A172 (cell line): ENCODE data around the gene GRIA4. TPM values are rescaled to one million over a fixed set of nuclear protein-coding genes. Genes with fewer than 3 reads are reported as not detected.
"Not testable (repeated sequence)": the region's sequence is repeated elsewhere in the genome, so short reads cannot be mapped to it uniquely, and the experiment has no call there.

Source experiments
- DNase-seq: peaks from one replicate; pipeline ENCODE4 v3.0.0-alpha.2; 2015; ENCODE audit warnings: low spot score
- total RNA-seq: library from RNA; depleted of rRNA; stranded (reverse); fragments of >200 nt; shearing (Covaris generic); gene quantifications from 2 replicates; pipeline ENCODE4 v1.2.3, GENCODE V29; 2014

The GRIA4 gene
- total RNA-seq, 1 experiment from 2014 or later, result not detected

DNA sequence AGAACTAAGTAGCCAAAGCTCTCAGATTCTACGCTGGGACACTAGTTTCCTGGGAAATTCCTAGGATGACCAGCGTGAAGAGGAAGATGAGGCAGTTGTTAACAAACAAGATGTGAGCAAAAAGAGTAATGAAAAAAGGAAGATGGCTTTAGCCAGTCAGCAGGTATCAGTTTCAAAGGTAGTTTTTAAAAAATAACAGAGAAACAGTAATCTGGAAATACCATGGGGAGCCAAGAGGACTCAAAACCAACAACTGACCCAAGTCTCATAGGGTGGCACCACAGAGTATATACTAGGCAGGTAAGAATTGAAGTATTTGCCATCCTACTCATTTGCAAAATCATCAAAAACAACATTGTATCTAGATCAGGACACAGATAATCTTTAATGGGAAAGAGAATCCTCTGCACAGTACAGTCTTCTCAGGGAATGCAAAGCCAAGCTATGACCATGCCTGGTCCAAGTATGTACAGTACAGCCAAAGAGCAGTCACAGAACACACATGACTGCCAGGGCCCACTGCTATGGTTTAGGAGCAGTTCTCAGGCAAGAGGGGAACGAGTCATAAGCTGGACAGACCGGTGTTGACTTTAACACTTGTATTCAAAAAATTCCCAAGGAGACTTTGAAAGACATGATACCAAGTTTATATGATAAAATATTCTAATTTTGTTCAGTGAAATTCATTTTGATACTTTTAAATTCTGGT lies 391.6 kb downstream of the GRIA4 start:
- no peak for DNase-seq

DNA sequence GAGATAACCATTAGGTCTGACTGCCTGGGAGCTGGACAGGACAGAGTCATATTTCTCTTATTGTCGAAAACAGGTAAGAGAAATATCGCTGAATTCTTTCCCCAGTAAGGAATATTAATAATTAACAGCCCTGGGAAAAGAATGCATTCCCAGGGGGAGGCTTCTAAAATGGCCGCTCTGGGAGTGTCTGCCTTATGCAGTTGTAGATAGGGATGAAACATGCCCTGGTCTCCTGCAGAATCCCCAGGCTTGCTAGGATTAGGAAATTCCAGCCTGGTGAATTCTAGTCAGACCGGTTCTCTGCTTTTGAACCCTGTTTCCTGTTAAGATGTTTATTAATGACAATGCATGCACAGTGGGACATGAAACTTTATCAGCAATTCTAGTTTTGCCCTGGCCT lies 393.2 kb downstream of the GRIA4 start:
- DNase-seq, result not testable (repeated sequence)

DNA sequence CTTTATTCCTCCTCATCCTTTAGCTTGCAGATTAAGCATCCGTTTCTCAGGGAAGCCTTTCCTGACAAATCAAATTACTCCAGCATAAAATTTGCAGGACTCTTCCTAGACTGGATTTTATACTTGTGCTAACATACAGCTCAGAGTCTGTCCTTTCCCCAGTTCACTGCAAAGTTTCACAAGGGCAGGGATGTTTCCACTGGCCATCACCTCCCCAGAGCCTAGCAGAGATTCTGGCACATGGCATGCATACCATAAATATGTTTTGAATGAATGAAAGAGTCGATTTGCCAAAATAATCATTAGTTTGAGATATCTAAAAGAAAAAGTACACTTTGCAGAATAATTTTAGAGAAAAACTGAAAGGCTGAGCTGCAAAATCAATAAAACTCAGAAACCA lies 401.6 kb downstream of the GRIA4 start:
- no peak for DNase-seq

DNA sequence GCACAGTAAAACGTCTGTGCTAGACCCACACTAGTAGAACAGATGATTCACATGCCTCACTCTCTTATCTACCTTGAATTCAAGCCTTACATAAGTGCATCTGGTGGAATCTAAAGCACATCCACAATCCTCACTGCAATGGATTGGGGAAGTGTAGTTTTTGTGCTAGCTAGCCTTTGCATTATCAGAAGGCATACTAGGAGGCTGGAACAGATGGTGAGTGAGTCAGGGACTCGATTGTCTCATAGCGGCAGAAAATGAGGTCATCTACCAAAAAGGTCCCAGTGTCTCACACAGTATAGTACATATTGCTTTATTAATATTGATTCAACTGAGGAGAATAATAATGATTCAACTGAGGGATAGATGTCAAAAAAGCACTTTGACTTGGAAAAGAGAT lies 402.9 kb downstream of the GRIA4 start:
- no peak for DNase-seq

DNA sequence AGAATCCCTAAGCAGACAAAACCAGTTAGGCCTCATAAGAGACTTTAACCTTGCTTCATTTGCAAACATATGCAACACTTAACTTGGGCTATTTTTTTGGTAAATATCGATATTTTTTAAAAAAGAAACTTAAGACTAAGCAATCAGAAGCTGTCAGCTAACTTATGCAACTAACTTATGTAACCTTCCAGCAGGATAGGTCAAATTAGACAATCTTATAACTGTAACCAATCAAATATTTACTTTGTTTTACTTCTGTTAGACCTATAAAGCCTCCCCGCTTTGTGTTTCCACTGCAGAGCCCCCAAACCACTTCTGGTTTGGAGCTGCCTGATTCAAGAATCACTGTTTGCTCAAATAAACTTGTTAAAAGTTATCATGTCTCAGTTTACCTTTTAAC lies 404.2 kb downstream of the GRIA4 start:
- no peak for DNase-seq

DNA sequence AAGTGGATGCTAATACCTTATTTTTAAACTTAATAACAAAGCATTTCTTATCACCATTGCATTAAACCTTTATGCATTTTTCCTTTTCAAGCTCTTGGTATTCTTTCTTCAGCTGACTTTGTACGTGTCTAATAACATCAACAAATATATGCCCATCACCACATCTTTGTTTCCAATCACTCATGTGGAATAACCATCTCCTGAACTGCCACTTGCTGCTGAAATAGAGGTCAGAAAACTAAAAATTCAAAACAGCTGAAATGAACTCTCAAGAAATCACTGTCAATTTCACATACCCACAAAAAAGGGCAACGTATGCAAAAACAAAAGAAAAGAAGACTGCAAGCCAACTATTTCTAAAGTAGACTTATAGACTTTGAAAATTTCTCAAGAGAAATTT lies 404.7 kb downstream of the GRIA4 start:
- DNase-seq, result no peak

DNA sequence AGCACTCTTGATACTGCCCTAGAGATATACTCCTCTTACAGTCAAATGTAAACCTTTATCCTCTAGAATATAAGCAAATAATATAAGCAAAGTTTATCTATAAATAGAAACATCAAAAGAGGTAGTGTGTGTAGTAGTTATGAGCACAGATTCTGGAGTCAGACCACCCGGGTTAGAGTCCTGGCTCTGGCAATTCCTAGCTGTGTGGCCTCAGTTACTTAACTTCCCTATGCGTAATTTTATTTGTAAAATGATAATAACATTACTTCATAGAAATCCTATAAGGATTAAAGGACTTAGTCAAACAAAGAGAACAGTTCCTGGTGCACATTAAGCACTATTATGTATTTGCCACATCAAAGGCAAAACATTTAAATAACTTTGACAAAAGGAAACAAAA lies 405.2 kb downstream of the GRIA4 start:
- DNase-seq, result no peak

DNA sequence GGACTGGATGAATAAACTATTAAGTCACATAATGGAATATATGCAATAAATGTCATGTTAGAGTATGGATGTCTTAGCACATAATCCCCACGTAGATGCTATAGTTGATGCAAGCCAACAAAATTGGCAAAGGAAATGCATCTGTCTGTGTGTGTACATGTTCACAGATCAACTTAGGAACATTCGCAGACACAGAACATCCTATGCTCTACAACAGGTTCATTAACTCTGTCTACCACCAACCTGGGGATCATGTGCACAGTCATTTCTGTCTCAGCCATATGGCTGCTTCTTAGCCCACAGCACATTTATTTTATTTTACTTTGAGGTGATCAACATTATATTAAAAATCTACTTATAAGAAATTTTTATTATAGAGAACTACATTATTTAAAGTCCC lies 407.2 kb downstream of the GRIA4 start:
- no peak for DNase-seq

DNA sequence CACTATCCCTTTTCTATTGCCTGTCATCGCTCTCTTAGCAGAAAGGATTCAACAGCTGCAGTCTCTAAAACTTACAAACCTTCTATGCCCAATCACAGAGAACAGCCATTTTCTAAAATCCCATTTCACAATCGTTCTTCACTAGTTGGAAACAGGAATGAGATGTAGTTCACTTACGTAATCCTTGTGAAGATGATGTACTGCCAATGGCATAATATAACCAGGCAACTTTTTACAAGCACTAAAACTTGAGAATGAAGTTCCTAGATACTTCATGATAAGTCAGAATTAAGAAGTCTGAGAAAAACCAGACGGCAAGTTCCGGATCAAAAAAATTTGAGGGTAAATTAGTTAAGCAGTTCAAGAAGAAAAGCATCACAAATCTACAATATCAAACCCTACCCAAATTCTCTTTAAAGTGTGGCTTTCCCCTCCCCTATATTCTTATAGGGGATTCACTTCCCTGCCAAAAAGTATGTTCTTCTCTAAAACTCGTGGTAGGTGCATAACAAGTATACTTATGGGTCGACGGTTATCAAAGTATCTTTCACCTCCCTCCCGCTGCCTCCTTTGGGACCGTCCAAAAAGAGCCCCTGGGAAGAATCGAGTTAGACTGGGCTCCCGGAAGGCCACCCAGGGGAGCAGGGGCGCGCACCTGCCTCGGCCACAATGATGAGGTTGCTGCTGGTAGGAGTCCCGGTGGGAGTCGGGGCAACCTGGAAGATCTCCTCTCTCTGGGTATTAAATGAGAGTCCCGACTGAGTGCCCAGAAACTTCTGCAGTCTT lies 411.5 kb downstream of the GRIA4 start:
- no peak for DNase-seq

DNA sequence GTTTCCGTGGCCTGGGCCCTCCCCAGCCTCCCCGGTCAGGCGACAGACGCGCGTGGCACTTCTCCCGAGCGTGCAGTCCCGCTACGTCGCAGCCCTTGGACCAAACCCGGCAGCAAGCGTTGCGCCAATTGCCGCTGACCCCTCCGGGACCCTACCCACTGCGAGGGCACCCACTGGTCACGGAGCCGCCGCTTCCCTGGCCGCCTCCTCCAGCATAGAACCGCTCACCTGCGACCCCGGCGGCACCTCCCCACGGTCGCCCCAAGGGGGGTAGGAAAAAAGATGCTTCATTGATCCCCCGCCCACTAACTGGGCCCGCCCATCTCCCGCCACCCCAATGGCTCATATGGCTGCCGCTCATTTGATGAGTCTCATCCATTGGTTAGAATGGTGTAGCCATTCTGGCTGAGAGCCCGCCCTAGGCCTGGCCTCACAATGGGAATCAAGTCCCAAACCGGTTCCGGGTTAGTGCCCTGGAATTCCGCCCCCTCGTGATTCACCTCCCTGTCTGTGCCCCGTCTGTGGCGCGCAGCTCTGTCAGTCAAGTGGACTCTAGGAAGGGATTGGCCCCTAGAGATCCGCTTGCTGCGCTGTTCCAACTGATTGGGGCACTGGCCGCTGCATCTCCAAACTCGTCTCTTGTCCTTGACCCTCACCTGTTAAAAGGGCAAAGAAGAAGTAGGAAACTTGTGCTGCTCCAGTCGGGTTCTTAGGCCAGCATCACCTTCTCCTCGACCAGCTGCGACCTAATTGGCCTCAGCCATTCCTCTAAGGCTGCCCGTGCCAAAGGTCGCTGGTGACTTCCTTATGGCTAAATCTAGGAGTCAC lies 412.3 kb downstream of the GRIA4 start, which contains the start of gene MSANTD4:
TSS of gene MSANTD4 (minus strand) at position 274 of the 828 bp plus-strand sequence. CDS start 11,323 bp downstream, outside the sequence.
- peak; percentile 97 for DNase-seq

DNA sequence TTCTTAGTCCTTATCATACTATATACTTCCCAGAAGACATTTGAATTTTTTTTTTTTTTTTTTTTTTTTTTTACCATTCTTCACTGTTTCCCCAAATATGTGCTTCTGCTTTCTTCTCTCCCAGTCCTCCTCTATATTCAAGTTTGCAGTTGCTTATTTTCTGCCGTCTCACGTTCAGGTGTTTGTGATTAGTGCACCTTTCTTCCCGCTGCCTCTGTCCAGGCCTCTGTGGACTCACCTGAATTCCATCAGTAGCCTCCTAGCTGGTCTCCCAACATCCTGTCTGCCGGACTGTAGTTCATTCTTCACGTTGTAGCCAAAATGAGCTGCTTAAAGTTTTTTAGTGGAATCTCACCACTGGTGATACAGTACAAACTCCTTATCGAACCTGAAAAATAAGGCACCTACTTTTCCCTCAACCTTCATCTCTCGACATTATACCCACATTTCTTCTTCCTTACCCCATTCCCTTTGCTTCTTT lies 413.0 kb downstream of the GRIA4 start:
- no peak for DNase-seq

DNA sequence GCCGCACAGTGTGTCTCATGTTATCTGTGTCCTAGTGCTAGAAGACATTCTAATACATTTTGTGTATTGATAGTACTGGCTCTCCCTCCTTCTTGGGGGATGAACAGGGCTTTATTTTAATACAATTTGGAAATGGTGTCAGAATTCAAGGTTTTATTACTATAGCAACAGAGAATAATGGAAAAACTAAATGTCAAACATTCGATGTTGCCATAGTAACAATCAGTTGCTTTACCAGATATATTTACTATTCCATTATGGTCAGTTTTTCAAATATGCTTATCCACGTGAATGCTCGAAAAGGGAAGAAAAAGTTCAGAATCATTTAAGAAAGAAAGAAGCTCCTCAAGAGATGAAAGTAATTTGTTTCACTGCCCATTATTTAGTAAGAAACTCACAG lies 420.7 kb downstream of the GRIA4 start:
- DNase-seq, result no peak

DNA sequence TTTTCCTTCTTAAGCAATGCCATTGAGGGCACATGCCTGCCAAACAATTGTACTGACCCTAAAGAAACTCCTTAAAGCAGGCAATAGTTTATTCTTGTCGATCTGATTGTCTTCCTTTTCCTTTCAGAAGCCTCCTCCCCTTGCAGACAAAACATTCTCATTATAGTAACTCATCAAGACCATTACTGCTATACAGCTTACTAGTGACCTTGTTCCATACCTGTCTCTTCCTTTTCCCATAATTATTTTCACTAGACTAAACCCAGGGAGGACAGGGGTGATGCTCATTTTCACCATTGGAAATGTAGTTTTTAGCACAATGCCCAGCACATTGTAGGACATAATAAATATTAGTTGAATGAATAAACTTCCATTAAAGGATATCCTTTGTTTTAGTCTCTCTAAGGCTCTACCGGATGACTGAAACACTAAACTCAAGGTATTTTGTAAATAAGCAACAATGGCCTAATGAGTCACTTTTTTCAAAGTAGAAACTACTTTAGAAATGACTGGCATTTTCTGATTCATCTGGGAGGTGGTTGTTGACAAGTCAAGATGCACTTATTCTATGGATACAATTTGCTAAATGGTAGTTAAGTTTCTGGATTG lies 421.4 kb downstream of the GRIA4 start:
- no peak for DNase-seq
